Fibroblast of mammary gland (primary cell): Measurements from ENCODE around the gene RNF166.

Experiments
- DNase-seq: peaks from one replicate; pipeline ENCODE4 v3.0.0-alpha.2; 2010; ENCODE audit warnings: low read depth
- H3K4me3 ChIP-seq: 2 replicates; pipeline ENCODE4 v1.5.1; 2011; ENCODE audit warnings: low read depth, mild to moderate bottlenecking, low read length, moderate library complexity; ENCODE audit not compliant: control insufficient read depth
- TF ChIP-seq, protein P1 (sequence below): conservative IDR thresholded peaks from 2 replicates; pipeline ENCODE4 v1.5.1; 2011; ENCODE audit warnings: low read depth, low read length, inconsistent platforms; ENCODE audit not compliant: control insufficient read depth, insufficient read depth

RNF166 gene

GRCh38 chr16:88735121-88735520 is 28.9 kb upstream of the RNF166 start:
- H3K4me3 ChIP-seq = no peak overlapping the region
- TF ChIP-seq, protein P1, sequence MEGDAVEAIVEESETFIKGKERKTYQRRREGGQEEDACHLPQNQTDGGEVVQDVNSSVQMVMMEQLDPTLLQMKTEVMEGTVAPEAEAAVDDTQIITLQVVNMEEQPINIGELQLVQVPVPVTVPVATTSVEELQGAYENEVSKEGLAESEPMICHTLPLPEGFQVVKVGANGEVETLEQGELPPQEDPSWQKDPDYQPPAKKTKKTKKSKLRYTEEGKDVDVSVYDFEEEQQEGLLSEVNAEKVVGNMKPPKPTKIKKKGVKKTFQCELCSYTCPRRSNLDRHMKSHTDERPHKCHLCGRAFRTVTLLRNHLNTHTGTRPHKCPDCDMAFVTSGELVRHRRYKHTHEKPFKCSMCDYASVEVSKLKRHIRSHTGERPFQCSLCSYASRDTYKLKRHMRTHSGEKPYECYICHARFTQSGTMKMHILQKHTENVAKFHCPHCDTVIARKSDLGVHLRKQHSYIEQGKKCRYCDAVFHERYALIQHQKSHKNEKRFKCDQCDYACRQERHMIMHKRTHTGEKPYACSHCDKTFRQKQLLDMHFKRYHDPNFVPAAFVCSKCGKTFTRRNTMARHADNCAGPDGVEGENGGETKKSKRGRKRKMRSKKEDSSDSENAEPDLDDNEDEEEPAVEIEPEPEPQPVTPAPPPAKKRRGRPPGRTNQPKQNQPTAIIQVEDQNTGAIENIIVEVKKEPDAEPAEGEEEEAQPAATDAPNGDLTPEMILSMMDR = no peak

GRCh38 chr16:88734361-88734728 is 28.1 kb upstream of the RNF166 start:
- H3K4me3 ChIP-seq = no peak overlapping the region
- TF ChIP-seq, protein P1 = no peak
- DNase-seq = no peak

More at GRCh38 chr16:88735121-88735520, 28.9 kb upstream of the RNF166 start:
- no peak for DNase-seq

DNA sequence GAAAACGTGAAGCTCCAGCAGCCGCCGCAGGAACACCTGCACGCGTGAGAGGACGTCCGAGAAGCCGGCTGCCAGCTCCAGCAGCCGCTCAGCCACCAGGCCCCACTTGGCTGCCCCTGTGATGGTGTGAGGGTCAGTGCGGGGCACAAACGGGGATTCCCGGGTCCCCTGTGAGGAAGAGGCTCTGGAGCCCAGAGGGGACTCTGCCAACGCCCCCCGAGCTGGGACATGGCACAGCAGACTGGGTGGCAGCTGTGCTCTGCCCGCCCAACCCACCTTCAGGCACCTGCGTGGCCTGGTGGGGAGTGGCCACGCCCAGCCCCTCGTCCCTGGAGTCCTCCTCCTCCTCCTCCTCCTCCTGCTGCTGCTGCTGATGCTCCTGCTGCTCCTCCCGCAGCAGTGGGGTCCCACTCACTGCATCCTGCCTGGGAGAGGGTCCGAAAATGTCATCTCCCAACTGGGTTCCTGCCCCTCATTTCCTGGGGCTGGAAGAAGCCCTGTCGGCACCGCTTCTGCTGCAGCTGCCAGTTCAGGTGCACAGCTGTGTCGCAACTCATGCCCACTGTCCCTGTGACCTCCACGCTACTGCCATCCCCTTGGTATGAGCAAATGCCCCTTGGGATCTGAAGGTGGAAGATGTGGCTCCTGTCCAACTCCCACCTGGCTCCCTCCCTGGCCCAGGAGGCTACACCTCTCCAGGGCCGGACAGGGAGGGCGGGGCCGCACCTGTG is 27.6 kb upstream of the RNF166 start:
- no peak overlapping the region for H3K4me3 ChIP-seq
- TF ChIP-seq, protein P1 = no peak
- DNase-seq = no peak

- DNase-seq = no peak
- TF ChIP-seq, protein P1 = no peak
- no peak overlapping the region for H3K4me3 ChIP-seq
These were observed 26.7 kb upstream of the RNF166 start for GRCh38 chr16:88732961-88733294.

- H3K4me3 ChIP-seq = no peak overlapping the region
- TF ChIP-seq, protein P1 = no peak
- no peak for DNase-seq
These were observed 26.2 kb upstream of the RNF166 start for GRCh38 chr16:88732172-88732960.

DNA sequence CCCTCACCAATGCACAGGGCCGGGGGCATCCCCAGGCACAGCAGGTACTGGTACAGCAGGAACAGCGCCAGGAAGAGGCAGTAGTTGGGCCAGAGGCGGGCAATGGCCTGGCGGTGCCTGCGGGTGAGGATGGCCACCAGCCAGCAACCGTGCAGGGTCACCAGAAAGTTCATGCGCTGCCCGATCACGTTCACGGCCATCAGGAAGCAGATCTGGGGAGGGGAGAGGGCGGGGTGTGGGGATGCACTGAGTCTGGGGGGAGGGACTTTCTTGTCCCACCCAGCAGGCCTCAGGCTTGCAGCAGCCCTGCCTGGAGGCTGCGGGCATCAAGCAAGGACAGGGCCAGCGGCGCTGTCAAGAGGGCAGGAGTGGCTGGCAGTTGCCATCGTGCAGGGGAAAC is 25.5 kb upstream of the RNF166 start:
- no peak overlapping the region for H3K4me3 ChIP-seq
- TF ChIP-seq, protein P1 = no peak
- DNase-seq = no peak
